Measurements from ENCODE around the gene ACSL1.

GRCh38 chr4:184806229-184806550 is 19.6 kb downstream of the ACSL1 start:
- no peak for TF ChIP-seq POLR2AphosphoS5 (IDR thresholded peaks at IDR 0.05; ENCODE audit: low read depth, low read length)
- TF ChIP-seq SIN3A (IDR thresholded peaks at IDR 0.05; ENCODE audit: borderline replicate concordance, insufficient read depth, low read length), result no peak
- TF ChIP-seq TAF1 (IDR thresholded peaks at IDR 0.05; ENCODE audit: borderline replicate concordance, insufficient read depth, low read length), result no peak
- TF ChIP-seq REST (IDR thresholded peaks at IDR 0.05; ENCODE audit: insufficient read depth in 1 of 2, low read depth in 2 of 2, low read length in 2 of 2), result no peak
- no peak for TF ChIP-seq FOXP2 (optimal IDR thresholded peaks at IDR 0.05; ENCODE audit: borderline replicate concordance, extremely low read depth, extremely low read length, insufficient read depth)
